CD4-positive, alpha-beta T cell treated with Interferon gamma for 1 hour (primary cell): ENCODE results near the gene PRKCZ.
"Not testable (repeated sequence)": the region's sequence is repeated elsewhere in the genome, so short reads cannot be mapped to it uniquely, and the experiment has no call there.

Source experiments
- DNase-seq: peaks from one replicate; pipeline ENCODE4 v3.0.0-alpha.2; 2020

PRKCZ gene

DNA sequence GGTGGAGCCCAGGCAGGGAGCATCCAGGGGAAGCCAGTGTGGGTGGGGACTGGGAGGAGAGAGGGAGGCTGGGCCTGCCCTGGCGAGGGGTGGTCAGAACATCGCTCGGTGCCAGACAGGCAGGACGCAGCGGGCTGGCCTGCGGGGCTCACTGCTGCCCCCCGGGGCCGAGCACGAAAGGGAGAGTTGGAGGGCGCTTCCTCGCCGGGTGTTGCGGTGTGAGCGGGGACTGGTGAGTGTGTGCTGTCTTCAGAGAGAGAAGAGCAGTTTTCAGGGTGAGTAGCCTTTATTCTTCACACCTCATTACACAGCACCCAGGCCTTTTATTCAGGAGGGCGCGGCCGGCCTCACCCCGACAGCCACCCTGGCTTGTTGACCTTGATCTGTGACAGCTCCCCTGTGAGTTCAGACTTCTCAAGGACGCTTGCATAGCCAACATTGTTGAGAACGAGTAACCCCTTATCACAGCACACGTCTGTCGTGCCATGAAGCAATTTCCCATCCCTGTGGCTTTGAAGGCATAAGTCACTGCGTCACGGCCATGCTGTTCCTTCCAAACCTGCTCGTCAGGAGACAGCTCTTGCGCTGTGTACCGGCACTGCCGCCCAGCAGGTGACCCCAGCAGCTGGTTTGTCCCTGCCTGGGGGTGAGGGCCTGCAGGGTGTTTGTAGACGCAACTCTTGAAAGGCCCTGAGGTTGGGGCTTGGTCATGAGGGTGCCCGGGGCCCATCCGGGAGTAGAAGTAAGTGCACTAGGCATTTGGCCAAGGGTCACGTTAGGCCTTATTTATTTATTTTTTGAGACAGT is 54.6 kb downstream of the PRKCZ start:
- DNase-seq = no peak

DNA sequence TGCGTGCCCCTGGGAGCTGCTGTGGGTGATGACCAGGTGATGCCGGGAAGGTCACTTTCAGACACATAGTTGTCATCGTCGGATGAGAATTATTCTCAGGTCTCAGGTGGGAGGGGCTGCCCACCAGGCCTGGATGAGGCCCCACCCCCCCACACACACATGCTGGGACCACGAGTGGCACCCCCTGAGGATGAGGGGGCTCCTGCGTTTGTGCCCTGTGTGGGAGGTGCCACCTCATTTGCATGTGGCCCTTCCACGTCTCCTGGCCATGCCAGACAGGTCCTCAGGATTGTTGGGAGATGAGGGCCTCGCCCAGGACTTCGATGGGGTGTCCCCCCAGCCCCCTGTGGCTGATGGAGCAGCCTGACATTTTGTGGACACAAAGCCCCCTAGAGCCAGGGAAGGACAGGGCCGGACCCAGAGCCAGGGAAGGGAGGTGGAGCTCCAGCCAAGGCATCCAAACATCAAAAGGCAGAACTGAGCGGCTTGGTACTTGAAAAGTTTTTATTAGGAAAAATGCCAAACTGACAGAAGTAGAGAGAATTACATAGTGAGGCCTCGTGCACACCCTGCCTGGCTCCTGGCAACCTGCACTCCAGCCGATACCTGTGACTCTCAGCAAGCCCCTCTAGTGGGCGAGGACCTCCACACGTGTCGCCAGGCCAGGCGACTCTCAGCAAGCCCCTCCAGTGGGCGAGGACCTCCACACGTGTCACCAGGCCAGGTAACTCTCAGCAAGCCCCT is 55.7 kb downstream of the PRKCZ start:
- DNase-seq = no peak

GRCh38 chr1:2106659-2107405 is 56.6 kb downstream of the PRKCZ start:
- no peak for DNase-seq

DNA sequence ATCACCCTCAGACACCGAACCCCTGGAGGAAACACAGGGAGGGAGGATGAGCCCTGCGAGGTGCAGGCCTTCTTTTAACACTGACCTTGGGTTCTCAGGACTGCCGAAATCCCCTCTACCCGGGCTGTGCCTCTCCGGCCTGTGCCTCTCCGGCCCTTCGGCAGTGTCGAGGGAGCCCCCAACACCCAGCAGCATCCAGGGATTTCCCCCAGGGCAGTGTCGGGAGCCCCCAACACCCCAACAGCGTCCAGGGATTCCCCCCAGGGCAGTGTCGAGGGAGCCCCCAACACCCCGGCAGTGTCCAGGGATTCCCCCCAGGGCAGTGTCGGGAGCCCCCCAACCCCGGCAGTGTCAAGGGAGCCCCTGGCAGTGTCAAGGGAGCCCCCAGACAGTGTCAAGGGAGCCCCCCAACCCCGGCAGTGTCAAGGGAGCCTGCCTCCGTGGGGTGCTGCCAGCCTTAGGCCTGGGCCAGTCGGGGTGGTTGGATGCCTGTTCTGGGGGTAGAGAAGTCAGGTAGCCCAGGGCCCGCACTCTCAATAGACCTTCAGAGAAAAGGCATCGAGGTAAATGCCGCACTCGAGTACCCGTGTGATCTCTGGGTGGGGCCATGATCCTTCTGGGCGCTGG is 57.5 kb downstream of the PRKCZ start:
- no peak for DNase-seq

DNA sequence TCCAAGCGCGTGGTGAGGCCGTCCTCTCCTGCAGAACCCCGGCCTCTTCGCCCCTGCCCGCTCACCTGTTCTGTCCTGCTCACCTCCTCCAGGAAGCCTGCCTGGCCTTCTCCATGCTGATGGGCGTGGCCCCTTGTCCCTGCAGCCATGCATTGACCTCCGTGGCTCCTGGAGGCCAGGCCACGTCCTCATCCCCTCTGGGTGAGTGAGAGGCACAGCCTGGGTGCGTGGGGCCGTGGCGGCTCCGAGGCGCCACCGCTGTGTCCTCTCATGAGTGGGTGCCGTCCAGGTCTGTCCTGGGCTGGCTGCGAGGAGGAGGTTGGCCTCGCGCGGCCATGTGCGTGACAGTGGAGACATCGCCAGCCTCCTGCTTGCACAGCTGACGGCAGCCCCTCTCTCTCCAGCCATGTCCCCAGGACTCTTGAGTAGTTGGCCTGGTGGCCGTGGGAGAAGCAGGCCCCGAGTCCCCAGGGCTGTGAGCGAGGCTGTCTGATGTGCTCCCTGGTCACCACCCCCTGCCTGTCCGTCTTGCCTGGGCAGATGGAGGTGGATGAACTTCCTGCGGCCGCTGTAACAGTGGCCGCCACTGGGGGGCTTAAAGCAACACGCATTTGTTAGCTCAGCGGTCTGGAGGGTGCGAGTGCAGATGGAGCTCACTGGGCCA is 58.1 kb downstream of the PRKCZ start:
- DNase-seq = no peak

GRCh38 chr1:2108877-2109580 is 58.8 kb downstream of the PRKCZ start:
- no peak for DNase-seq

DNA sequence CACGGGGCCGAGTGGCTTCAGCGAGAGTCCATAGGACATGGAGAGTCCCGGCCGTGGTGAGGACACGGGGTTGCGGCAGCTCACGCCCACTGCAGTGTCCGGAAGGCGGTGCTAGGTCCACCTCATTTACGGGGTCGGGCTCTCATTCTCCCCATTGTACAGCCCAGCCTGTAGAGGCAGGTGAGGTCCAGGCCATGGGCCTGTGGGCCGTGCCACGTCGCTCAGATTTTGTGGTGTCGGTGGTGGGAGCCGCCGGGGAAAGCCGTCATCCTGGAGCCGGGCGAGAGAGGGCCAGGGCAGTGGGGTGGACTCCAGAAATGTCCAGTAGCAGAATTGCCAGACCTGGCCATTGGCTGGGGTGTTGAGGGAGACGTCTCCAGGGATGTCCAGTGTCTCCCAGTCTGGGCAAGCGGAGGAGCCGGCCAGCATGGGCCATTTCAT is 59.4 kb downstream of the PRKCZ start:
- no peak for DNase-seq

DNA sequence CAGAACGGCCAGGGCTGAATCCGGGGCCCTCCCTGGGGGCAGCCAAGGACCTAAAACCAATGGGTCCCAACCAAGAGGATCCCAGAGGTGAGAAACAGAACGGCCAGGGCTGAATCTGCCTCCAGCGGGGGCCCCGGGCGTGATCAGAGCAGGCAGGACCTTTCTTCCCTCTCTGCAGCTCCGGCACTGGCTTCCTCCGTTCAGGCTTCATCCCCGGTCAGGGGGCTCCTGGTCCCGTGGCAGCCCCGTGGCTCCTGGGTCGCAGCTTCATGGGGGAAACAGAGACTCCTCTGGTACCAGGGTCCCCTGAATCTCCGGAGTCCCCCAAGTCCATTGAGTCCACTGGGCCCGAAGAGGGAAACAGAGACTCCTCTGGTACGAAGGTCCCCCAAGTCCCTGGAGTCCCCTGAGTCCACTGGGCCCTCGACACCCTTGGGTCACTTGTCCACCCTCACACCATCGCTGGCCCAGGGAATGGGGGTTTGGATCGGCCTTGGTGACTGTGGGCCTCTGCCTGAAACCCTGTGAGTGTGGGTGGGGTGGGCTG is 60.1 kb downstream of the PRKCZ start:
- DNase-seq = no peak

- DNase-seq = no peak
Observed at GRCh38 chr1:2110738-2111673, 60.8 kb downstream of the PRKCZ start.

DNA sequence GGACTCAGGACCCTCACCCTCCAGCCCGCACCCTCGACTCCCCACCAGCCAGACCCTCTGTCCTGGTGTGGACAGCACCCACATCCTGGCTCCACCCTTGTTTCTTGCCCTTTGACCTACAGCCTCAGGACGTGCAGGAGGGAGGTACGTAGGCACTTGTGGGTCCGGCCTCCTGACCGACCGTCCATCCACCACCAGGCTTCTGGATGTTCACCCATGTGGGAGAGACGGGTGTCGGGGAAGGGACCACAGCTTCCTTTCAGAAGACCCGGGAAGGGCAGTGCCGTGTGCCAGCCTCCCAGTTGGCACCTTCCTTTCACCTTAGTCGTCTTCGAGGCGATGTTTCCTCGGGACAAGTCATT is 61.4 kb downstream of the PRKCZ start:
- no peak for DNase-seq

- no peak for DNase-seq
Observed at GRCh38 chr1:2112280-2112701, 62.1 kb downstream of the PRKCZ start.

- no peak for DNase-seq
Observed at GRCh38 chr1:2113620-2114135, 63.5 kb downstream of the PRKCZ start.

DNA sequence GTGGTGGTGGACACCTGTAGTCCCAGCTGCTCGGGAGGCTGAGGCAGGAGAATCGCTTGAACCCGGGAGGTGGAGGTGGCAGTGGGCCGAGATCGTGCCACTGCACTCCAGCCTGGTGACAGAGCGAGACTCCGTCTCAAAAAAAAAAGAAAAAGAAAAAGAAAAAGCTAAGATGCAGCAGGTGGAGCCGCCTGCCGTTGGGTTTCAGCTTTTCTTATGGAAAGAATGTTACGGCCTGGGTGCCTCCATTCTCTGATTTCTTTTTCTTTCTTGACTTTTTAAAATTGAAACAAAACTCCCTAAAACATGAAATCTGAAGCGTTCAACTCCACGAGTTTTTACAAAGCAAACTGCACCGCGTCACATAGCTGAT is 64.4 kb downstream of the PRKCZ start:
- DNase-seq = not testable (repeated sequence)

DNA sequence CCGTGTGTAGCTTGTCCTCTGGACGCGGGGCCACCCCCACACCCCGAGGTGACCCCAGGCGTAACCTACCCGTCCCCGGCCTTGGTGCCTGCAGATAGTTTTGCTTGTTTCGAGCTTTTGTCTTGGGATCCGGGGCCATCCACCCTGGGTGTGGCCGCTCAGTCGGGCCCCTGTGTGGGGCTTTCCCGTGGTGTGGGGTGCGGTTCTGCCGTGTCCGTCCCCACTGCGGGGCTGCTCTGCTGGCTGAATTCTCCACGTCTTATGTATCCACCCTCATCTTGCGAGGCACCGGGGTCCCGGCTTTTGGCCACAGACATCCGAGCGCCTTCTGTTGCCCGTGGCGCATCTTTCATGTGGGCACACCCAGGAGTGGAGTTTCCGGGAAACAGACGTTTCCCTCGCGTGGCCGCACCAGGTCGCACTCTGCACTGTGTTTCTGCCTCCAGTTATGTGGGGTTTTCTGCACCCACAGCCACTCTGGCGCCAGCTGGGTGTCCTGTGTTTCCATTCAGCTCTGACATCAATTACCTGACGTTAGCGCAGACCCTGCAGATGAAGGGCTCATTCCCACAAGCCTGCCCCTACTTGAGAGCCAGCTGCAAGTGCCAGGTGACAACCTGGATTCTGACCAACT is 64.9 kb downstream of the PRKCZ start:
- DNase-seq = no peak

DNA sequence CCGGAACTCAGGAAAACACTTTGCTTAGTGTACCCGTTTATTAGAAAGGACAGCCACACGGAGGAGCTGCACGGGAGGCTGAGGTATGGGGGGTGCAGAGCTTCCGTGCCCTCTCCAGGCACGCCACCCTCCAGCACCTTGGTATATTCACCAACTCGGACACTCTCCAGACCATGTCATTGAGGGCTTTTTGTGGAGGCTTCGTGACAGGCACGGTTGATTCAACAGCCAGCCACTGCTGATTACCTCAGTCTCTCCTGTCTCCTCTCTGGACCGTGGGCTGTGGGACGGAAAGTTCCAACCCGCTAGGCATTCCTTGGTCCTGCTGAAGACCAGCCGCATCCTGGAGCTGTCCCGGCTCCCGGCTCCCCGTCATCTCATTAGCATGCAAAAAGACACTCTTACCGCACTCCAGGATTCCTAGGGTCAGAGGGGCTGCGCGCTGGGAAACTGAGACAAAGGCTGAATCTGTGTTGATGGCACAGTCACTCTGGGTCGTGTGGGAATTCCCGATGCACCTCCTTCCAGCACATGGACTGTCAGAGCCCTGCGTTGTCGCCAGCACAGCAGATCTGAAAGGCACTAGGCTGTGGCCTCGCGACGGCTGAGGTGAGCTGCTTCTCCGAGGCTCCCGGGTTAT is 65.6 kb downstream of the PRKCZ start:
- no peak for DNase-seq

GRCh38 chr1:2119886-2120285 is 69.7 kb downstream of the PRKCZ start:
- no peak for DNase-seq

DNA sequence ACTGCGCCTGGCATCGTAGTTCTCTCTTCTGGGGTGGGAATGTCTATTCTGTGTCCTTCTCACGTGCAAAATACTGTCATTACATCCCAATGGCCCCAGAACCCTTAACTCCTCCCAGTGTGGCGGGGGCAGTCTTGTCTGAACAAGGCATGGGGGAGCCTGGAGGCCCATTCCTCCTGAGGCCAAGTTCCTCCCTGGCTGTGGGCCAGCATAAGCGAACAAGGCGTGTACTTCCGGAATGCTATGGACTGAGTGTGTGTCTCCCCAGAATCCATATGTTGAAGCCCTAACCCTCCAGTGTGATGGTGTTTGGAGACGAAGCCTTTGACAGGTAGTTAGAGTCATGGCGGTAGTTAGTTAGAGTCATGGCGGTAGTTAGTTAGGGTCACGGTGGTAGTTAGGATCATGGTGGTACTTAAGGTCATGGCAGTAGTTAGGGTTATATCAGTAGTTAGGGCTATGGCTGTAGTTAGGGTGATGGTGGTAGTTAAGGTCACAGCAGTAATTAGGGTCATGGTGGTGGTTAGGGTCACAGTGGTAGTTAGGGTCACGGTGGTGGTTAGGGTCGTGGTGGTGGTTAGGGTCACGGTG is 71.0 kb downstream of the PRKCZ start:
- no peak for DNase-seq

DNA sequence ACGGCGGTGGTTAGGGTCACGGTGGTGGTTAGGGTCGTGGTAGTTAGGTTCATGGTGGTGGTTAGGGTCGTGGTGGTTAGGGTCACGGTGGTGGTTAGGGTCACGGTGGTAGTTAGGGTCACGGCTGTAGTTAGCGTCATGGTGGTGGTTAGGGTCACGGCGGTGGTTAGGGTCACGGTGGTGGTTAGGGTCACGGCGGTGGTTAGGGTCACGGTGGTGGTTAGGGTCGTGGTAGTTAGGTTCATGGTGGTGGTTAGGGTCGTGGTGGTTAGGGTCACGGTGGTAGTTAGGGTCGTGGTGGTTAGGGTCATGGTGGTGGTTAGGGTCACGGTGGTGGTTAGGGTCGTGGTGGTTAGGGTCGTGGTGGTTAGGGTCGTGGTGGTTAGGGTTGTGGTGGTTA is 71.6 kb downstream of the PRKCZ start:
- DNase-seq = not testable (repeated sequence)
